Measurements from ENCODE around the gene ADAMTSL5. TPM values are rescaled to one million over a fixed set of nuclear protein-coding genes. Genes with fewer than 3 reads are reported as not detected.

The ADAMTSL5 gene
- total RNA-seq, 1 experiment from 2014 or later, result 0.86 TPM

DNA sequence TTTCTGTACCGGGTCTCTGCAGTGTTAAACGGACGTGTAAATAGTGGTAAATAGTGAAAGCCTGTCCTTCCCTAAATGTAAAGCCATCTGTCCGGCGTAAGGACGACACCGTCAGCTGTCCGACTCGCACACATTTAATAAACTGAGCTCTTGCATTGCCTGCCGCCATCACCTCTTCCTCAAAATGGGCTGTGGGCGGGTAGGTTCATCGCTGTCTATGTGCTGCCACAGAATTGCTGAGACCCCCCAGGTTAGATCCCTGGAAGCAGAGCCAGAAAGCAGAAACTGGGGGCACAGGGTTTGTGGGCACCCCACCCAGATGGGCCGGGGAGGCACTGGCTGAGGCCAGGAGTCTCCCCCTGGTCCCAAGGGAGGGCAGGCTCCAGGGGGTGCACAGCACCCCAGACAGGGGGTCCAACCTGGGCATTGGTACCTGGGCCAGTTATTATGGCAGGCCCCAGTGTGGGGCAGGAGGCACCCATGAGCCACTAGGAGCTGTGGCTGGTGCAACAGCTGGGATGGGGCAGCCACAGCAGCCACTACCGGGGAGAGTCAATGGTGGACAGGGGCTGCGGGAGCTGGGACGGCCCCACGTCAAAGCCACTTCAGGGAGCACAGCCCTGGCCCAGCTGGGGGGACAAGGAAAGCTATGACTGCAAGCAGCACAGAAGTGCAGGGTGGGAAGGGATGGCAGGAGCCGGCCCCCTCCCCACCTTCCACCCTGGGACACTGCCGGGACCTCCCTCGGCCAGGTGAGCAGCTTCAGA lies 39.6 kb downstream of the ADAMTSL5 start:
- H3K27me3 ChIP-seq (replicated peaks; ENCODE audit: insufficient read depth, low read depth, low read length, poor library complexity), result peaks cover 39% of the 10 kb centered on the region
- no peak for TF ChIP-seq EZH2 (IDR thresholded peaks at IDR 0.05; ENCODE audit: borderline replicate concordance, low read depth, low read length, poor library complexity, severe bottlenecking)
- TF ChIP-seq, protein P1, sequence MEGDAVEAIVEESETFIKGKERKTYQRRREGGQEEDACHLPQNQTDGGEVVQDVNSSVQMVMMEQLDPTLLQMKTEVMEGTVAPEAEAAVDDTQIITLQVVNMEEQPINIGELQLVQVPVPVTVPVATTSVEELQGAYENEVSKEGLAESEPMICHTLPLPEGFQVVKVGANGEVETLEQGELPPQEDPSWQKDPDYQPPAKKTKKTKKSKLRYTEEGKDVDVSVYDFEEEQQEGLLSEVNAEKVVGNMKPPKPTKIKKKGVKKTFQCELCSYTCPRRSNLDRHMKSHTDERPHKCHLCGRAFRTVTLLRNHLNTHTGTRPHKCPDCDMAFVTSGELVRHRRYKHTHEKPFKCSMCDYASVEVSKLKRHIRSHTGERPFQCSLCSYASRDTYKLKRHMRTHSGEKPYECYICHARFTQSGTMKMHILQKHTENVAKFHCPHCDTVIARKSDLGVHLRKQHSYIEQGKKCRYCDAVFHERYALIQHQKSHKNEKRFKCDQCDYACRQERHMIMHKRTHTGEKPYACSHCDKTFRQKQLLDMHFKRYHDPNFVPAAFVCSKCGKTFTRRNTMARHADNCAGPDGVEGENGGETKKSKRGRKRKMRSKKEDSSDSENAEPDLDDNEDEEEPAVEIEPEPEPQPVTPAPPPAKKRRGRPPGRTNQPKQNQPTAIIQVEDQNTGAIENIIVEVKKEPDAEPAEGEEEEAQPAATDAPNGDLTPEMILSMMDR (conservative IDR thresholded peaks at IDR 0.05; ENCODE audit: low read depth, low read length), result no peak
- no peaks in the 10 kb centered on the region for H3K9me3 ChIP-seq (ENCODE audit: low read depth, low read length, poor library complexity, severe bottlenecking)
- intact Hi-C loops (cut with micrococcal nuclease; ENCODE audit: unreplicated experiment), result no loop called here
- ChIA-PET POLR2A (ENCODE audit: low non-redundant PET) (interaction anchor here (0.6 kb wide), 1 partner anchor 18 kb away, joined by 10 read pairs; no protein-coding TSS in a partner anchor), CTCF (interaction anchor here (0.6 to 0.7 kb wide), 2 partner anchors 11 to 951 kb away, joined by 3 to 4 read pairs; no protein-coding TSS in a partner anchor)
- H3K4me3 ChIP-seq (ENCODE audit: low read depth, low read length, poor library complexity, severe bottlenecking), result no peak overlapping the region
- no peak overlapping the region for H3K27ac ChIP-seq (ENCODE audit: low read depth, low read length, poor library complexity, severe bottlenecking)
- H3K36me3 ChIP-seq (ENCODE audit: insufficient read depth, low read length, poor library complexity, severe bottlenecking), result peaks cover 4% of the 10 kb centered on the region
- no TSS peak for BruUV-seq (replicated peaks)
- no peak for DNase-seq (ENCODE audit: low spot score)
- peaks cover 25% of the 10 kb centered on the region for H3K4me1 ChIP-seq (ENCODE audit: insufficient read depth, low read length, poor library complexity, severe bottlenecking)

- intact Hi-C loops (cut with micrococcal nuclease; ENCODE audit: unreplicated experiment), result no loop called here
- ChIA-PET POLR2A (ENCODE audit: low non-redundant PET) (interaction anchor here (0.6 kb wide), 1 partner anchor 17 kb away, joined by 10 read pairs; no protein-coding TSS in a partner anchor), CTCF (interaction anchor here (1.2 kb wide), 1 partner anchor 27 kb away, joined by 3 read pairs; no protein-coding TSS in a partner anchor)
- peaks cover 3% of the 10 kb centered on the region for H3K36me3 ChIP-seq (ENCODE audit: insufficient read depth, low read length, poor library complexity, severe bottlenecking)
- no peak overlapping the region for H3K4me3 ChIP-seq (ENCODE audit: low read depth, low read length, poor library complexity, severe bottlenecking)
- H3K4me1 ChIP-seq (ENCODE audit: insufficient read depth, low read length, poor library complexity, severe bottlenecking), result peaks cover 27% of the 10 kb centered on the region
- H3K27ac ChIP-seq (ENCODE audit: low read depth, low read length, poor library complexity, severe bottlenecking), result no peak overlapping the region
- peaks cover 47% of the 10 kb centered on the region for H3K27me3 ChIP-seq (replicated peaks; ENCODE audit: insufficient read depth, low read depth, low read length, poor library complexity)
- DNase-seq (ENCODE audit: low spot score), result no peak
- H3K9me3 ChIP-seq (ENCODE audit: low read depth, low read length, poor library complexity, severe bottlenecking), result no peaks in the 10 kb centered on the region
- TF ChIP-seq EZH2 (IDR thresholded peaks at IDR 0.05; ENCODE audit: borderline replicate concordance, low read depth, low read length, poor library complexity, severe bottlenecking), result no peak
- TF ChIP-seq, protein P1 (conservative IDR thresholded peaks at IDR 0.05; ENCODE audit: low read depth, low read length), result no peak
- BruUV-seq (replicated peaks), result no TSS peak
Observed at GRCh38 chr19:1472231-1473084, 40.4 kb downstream of the ADAMTSL5 start.

DNA sequence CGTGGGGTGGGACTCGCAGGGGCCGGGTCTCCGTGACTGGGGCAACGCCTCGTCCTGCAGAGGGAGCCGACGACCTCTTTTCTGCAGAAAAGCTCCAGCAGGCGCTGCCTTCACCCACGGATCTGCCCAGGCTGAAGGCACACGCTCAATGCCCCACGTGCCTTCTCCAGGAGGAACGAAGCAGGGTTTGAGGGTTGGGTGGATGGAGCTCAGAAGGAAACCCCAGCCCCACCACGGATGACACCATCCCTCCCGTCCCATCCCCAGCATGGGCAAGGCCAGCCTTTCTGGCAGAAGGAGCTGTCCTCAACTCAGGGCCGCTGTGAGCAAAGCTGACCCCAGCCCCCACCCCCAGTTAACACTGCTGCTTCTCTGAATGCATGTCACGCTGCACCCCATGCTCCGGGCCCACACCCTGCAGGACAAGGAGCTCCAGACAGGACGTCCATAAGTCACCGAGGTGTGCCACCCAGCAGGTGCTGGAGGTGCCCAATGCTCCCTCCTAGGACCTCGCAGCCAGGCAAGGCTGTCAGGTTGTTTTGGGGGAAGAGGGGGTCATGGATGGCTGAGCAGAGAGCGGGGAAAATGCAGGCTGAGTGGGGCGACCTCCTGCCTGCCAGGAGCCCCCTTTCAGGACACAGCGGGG lies 41.2 kb downstream of the ADAMTSL5 start:
- ChIA-PET CTCF (interaction anchor here (0.6 to 1.2 kb wide), 3 partner anchors 9 to 686 kb away, joined by 3 to 9 read pairs (median 7); no protein-coding TSS in a partner anchor), POLR2A (ENCODE audit: low non-redundant PET) (interaction anchor here (0.6 kb wide), 1 partner anchor 27 kb away, joined by 9 read pairs; no protein-coding TSS in a partner anchor)

More for the DNA sequence above, 41.2 kb downstream of the ADAMTSL5 start:
- Histone ChIP-seq H3K27me3 (replicated peaks; ENCODE audit: insufficient read depth, low read depth, low read length, poor library complexity) (peaks cover 56% of the 10 kb centered on the region), H3K27ac (ENCODE audit: low read depth, low read length, poor library complexity, severe bottlenecking) (no peak overlapping the region), H3K4me1 (ENCODE audit: insufficient read depth, low read length, poor library complexity, severe bottlenecking) (peaks cover 24% of the 10 kb centered on the region), H3K36me3 (ENCODE audit: insufficient read depth, low read length, poor library complexity, severe bottlenecking) (no peaks in the 10 kb centered on the region), H3K4me3 (ENCODE audit: low read depth, low read length, poor library complexity, severe bottlenecking) (no peak overlapping the region), H3K9me3 (ENCODE audit: low read depth, low read length, poor library complexity, severe bottlenecking) (no peaks in the 10 kb centered on the region)
- BruUV-seq (replicated peaks), result no TSS peak
- DNase-seq (ENCODE audit: low spot score), result peak; percentile 56
- intact Hi-C loops (cut with micrococcal nuclease; ENCODE audit: unreplicated experiment), result no loop called here
- TF ChIP-seq, protein P1 (conservative IDR thresholded peaks at IDR 0.05; ENCODE audit: low read depth, low read length), result peak; percentile 37; the same call in 1 of the 2 replicates
- no peak for TF ChIP-seq EZH2 (IDR thresholded peaks at IDR 0.05; ENCODE audit: borderline replicate concordance, low read depth, low read length, poor library complexity, severe bottlenecking)

Measured in A673 (cell line).